H1 (cell line): ENCODE data around the gene SLC4A7. TPM values are rescaled to one million over a fixed set of nuclear protein-coding genes. Genes with fewer than 3 reads are reported as not detected.

ENCODE experiments used
- SIN3A ChIP-seq, 2 experiments: IDR thresholded peaks in 1 of 2; conservative IDR thresholded peaks in 1 of 2; 2 replicates each; pipeline ENCODE4 v1.6.1; 2011 to 2012; ENCODE audit warnings: low read length in 2 of 2, improper control_type of control experiment in 1 of 2, low read depth in 1 of 2, mild to moderate bottlenecking in 1 of 2
- TBP ChIP-seq: IDR thresholded peaks from 2 replicates; pipeline ENCODE4 v1.6.1; 2011; ENCODE audit warnings: low read depth, low read length, improper control_type of control experiment
- polyA plus RNA-seq, 7 experiments: library from polyadenylated mRNA; depleted of rRNA in 3 of 7; stranded (reverse) in 5 of 7; unstranded in 2 of 7; fragments of >200 nt in 5 of 7; fragments of 200-250 nt in 2 of 7; gene quantifications; 1 replicate in 5 of 7; 2 replicates in 1 of 7; 4 replicates in 1 of 7; pipeline versions ENCODE4 v1.2.1 to v1.2.3, GENCODE V29; 2011 to 2013; ENCODE audit warnings: missing spikeins in 2 of 7, mixed read lengths in 2 of 7
- total RNA-seq: library from RNA; stranded (reverse); fragmentation: NEBNext Ultra II Directional; extraction: Animal tissue kit (Norgen Biotek cat#: 25700); gene quantifications from 2 replicates; pipeline ENCODE4 v1.2.1, GENCODE V29; 2021

SLC4A7 gene
- total and polyA plus RNA-seq, 2 of the 8 experiments (the other 6 are each of a cell fraction or from before 2014, with no cell fraction given) = 14.9 to 70.5 TPM

DNA sequence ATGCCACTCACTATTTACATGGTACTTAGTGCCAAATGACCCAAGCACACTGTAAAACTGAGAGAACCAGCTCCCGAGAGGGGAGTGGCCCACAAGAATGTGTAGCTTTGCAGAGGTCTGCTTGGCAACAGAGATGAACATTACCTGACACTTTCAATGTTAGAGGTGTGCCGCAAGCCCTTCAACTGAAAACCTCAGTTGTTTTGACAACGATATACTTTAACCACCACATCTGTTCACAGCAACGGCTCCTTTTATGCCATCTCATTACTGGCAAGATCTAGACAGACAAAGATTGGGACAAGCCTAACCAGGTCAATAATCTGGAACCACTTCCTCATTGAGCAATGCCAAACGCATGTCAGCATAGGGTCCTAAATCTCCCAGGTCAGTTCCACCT lies 138.7 kb downstream of the SLC4A7 start (continued):
- no peak for TF ChIP-seq TBP
- TF ChIP-seq SIN3A (conservative IDR thresholded peaks at IDR 0.05 in 1 of 2, IDR thresholded peaks at IDR 0.05 in 1 of 2; ENCODE audit: low read depth in 1 of 2, low read length in 2 of 2) = no peak
- TF ChIP-seq, all 59 proteins: peak for 0
